GM10266 (cell line): Measurements from ENCODE around the gene SHISA9.

Experiments
- DNase-seq: peaks from one replicate; pipeline ENCODE4 v3.0.0; 2012; ENCODE audit errors: extremely low spot score
- CTCF ChIP-seq: IDR thresholded peaks from 2 replicates; pipeline ENCODE4 v1.5.1; 2012; ENCODE audit warnings: mild to moderate bottlenecking, low read depth; ENCODE audit not compliant: control insufficient read depth, insufficient read depth; ENCODE audit errors: missing control alignments

Gene SHISA9

GRCh38 chr16:13155780-13156179 lies 254.4 kb downstream of the SHISA9 start:
- TF ChIP-seq CTCF, result no peak
- DNase-seq, result no peak

GRCh38 chr16:13157082-13157481 lies 255.7 kb downstream of the SHISA9 start:
- TF ChIP-seq CTCF, result no peak
- DNase-seq, result no peak

- no peak for DNase-seq
These were observed 257.0 kb downstream of the SHISA9 start for GRCh38 chr16:13158427-13158826.

GRCh38 chr16:13165024-13165423 lies 263.6 kb downstream of the SHISA9 start:
- no peak for TF ChIP-seq CTCF
- DNase-seq, result no peak

More at GRCh38 chr16:13158427-13158826, 257.0 kb downstream of the SHISA9 start:
- TF ChIP-seq CTCF, result no peak

- DNase-seq, result no peak
- TF ChIP-seq CTCF, result no peak
These were observed 266.7 kb downstream of the SHISA9 start for GRCh38 chr16:13168091-13168572.

GRCh38 chr16:13171313-13171712 lies 269.9 kb downstream of the SHISA9 start:
- no peak for TF ChIP-seq CTCF
- no peak for DNase-seq

- DNase-seq, result no peak
- no peak for TF ChIP-seq CTCF
These were observed 275.3 kb downstream of the SHISA9 start for GRCh38 chr16:13176711-13177110.
